ENCODE data around the gene CKS1B. TPM values are rescaled to one million over a fixed set of nuclear protein-coding genes. Genes with fewer than 3 reads are reported as not detected.

CKS1B gene
- total and polyA plus RNA-seq, 4 donors: 32.4 to 57.9 (median 44.4) TPM

- TF ChIP-seq, protein P1, sequence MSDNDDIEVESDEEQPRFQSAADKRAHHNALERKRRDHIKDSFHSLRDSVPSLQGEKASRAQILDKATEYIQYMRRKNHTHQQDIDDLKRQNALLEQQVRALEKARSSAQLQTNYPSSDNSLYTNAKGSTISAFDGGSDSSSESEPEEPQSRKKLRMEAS (IDR thresholded peaks at IDR 0.05): peak; percentile 36
- peak; percentile 76 for TF ChIP-seq NR2F2 (IDR thresholded peaks at IDR 0.05)
Measured at GRCh38 chr1:155000726-155001424, 26.4 kb downstream of the CKS1B start (continued).

- peak overlapping the region; percentile 96 to 97 for H3K27ac ChIP-seq (ENCODE audit: low read depth in 1 of 2, low read length in 2 of 2)
- DNase-seq (ENCODE audit: low spot score): no peak
- WGBS: 0% methylated on average over 11 of the region's 11 CpGs
- H3K27me3 ChIP-seq (ENCODE audit: control insufficient read depth in 4 of 4, insufficient read depth in 4 of 4, low read length in 3 of 4): no peaks in the 10 kb centered on the region
- H3K4me3 ChIP-seq (ENCODE audit: low read depth in 1 of 3, low read length in 3 of 3): peak overlapping the region; percentile 73 to 74 (median 73)
- TF ChIP-seq, protein P2, sequence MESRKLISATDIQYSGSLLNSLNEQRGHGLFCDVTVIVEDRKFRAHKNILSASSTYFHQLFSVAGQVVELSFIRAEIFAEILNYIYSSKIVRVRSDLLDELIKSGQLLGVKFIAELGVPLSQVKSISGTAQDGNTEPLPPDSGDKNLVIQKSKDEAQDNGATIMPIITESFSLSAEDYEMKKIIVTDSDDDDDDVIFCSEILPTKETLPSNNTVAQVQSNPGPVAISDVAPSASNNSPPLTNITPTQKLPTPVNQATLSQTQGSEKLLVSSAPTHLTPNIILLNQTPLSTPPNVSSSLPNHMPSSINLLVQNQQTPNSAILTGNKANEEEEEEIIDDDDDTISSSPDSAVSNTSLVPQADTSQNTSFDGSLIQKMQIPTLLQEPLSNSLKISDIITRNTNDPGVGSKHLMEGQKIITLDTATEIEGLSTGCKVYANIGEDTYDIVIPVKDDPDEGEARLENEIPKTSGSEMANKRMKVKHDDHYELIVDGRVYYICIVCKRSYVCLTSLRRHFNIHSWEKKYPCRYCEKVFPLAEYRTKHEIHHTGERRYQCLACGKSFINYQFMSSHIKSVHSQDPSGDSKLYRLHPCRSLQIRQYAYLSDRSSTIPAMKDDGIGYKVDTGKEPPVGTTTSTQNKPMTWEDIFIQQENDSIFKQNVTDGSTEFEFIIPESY (IDR thresholded peaks at IDR 0.05): no peak
- TF ChIP-seq JUND (IDR thresholded peaks at IDR 0.05): no peak
- no peak for TF ChIP-seq FOXA1 (IDR thresholded peaks at IDR 0.05)
- TF ChIP-seq RAD21 (IDR thresholded peaks at IDR 0.05): no peak
- no peak for TF ChIP-seq YY1 (IDR thresholded peaks at IDR 0.05)
- no peak for TF ChIP-seq GABPA (IDR thresholded peaks at IDR 0.05 in 1 of 2, conservative IDR thresholded peaks at IDR 0.05 in 1 of 2)
- H3K9ac ChIP-seq (ENCODE audit: low read depth in 1 of 2, low read length in 2 of 2): peak overlapping the region; percentile 71 to 87
- H3K9me3 ChIP-seq (ENCODE audit: control insufficient read depth in 4 of 4, low read length in 3 of 4): no peaks in the 10 kb centered on the region
- peaks cover 13 to 48% (median 39%) of the 10 kb centered on the region in 4 donors for H3K4me1 ChIP-seq (ENCODE audit: control insufficient read depth in 4 of 4, insufficient read depth in 4 of 4, low read length in 3 of 4)
- no peaks in the 10 kb centered on the region for H3K36me3 ChIP-seq (ENCODE audit: control insufficient read depth in 4 of 4, insufficient read depth in 3 of 4, low read depth in 1 of 4, low read length in 3 of 4)
Measured at GRCh38 chr1:155001425-155001674, 26.9 kb downstream of the CKS1B start.

GRCh38 chr1:155001675-155002463 lies 27.4 kb downstream of the CKS1B start:
- Histone ChIP-seq H3K36me3 (ENCODE audit: control insufficient read depth in 4 of 4, insufficient read depth in 3 of 4, low read depth in 1 of 4, low read length in 3 of 4) (no peaks in the 10 kb centered on the region), H3K27ac (ENCODE audit: low read depth in 1 of 2, low read length in 2 of 2) (peak overlapping the region; percentile 96 to 97), H3K9ac (ENCODE audit: low read depth in 1 of 2, low read length in 2 of 2) (peak overlapping the region; percentile 36 to 87), H3K4me1 (ENCODE audit: control insufficient read depth in 4 of 4, insufficient read depth in 4 of 4, low read length in 3 of 4) (peaks cover 18 to 53% (median 44%) of the 10 kb centered on the region in 4 donors), H3K4me3 (ENCODE audit: low read depth in 1 of 3, low read length in 3 of 3) (peak overlapping the region; percentile 73 to 80 (median 73)), H3K27me3 (ENCODE audit: control insufficient read depth in 4 of 4, insufficient read depth in 4 of 4, low read length in 3 of 4) (no peaks in the 10 kb centered on the region), H3K9me3 (ENCODE audit: control insufficient read depth in 4 of 4, low read length in 3 of 4) (no peaks in the 10 kb centered on the region)
- DNase-seq (ENCODE audit: low spot score): peak; percentile 99
- WGBS: under 1% methylated on average over 38 of the region's 38 CpGs
- TF ChIP-seq JUND (IDR thresholded peaks at IDR 0.05) (no peak), NR2F2 (IDR thresholded peaks at IDR 0.05) (peak; percentile 38), RAD21 (IDR thresholded peaks at IDR 0.05) (peak in 1 of 2 donors; percentile 24), FOXA1 (IDR thresholded peaks at IDR 0.05) (no peak), RXRA (IDR thresholded peaks at IDR 0.05) (peak in 1 of 2 donors; percentile 48), ATF3 (IDR thresholded peaks at IDR 0.05) (no peak), EGR1 (IDR thresholded peaks at IDR 0.05; ENCODE audit: low read depth in 2 of 2) (peak in 1 of 2 donors; percentile 63), SP1 (IDR thresholded peaks at IDR 0.05) (peak; percentile 79), GABPA (IDR thresholded peaks at IDR 0.05 in 1 of 2, conservative IDR thresholded peaks at IDR 0.05 in 1 of 2) (peak in 1 of 2 donors; percentile 46), HNF4A (conservative IDR thresholded peaks at IDR 0.05) (peak in 1 of 2 donors; percentile 19), TAF1 (conservative IDR thresholded peaks at IDR 0.05) (no peak), FOXA2 (IDR thresholded peaks at IDR 0.05) (no peak), YY1 (IDR thresholded peaks at IDR 0.05) (no peak), HNF4G (IDR thresholded peaks at IDR 0.05) (no peak)
- TF ChIP-seq, protein P2 (IDR thresholded peaks at IDR 0.05): no peak
- TF ChIP-seq, protein P1 (IDR thresholded peaks at IDR 0.05): no peak
- TF ChIP-seq, protein P3, sequence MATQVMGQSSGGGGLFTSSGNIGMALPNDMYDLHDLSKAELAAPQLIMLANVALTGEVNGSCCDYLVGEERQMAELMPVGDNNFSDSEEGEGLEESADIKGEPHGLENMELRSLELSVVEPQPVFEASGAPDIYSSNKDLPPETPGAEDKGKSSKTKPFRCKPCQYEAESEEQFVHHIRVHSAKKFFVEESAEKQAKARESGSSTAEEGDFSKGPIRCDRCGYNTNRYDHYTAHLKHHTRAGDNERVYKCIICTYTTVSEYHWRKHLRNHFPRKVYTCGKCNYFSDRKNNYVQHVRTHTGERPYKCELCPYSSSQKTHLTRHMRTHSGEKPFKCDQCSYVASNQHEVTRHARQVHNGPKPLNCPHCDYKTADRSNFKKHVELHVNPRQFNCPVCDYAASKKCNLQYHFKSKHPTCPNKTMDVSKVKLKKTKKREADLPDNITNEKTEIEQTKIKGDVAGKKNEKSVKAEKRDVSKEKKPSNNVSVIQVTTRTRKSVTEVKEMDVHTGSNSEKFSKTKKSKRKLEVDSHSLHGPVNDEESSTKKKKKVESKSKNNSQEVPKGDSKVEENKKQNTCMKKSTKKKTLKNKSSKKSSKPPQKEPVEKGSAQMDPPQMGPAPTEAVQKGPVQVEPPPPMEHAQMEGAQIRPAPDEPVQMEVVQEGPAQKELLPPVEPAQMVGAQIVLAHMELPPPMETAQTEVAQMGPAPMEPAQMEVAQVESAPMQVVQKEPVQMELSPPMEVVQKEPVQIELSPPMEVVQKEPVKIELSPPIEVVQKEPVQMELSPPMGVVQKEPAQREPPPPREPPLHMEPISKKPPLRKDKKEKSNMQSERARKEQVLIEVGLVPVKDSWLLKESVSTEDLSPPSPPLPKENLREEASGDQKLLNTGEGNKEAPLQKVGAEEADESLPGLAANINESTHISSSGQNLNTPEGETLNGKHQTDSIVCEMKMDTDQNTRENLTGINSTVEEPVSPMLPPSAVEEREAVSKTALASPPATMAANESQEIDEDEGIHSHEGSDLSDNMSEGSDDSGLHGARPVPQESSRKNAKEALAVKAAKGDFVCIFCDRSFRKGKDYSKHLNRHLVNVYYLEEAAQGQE (IDR thresholded peaks at IDR 0.05): no peak
- TF ChIP-seq, protein P4, sequence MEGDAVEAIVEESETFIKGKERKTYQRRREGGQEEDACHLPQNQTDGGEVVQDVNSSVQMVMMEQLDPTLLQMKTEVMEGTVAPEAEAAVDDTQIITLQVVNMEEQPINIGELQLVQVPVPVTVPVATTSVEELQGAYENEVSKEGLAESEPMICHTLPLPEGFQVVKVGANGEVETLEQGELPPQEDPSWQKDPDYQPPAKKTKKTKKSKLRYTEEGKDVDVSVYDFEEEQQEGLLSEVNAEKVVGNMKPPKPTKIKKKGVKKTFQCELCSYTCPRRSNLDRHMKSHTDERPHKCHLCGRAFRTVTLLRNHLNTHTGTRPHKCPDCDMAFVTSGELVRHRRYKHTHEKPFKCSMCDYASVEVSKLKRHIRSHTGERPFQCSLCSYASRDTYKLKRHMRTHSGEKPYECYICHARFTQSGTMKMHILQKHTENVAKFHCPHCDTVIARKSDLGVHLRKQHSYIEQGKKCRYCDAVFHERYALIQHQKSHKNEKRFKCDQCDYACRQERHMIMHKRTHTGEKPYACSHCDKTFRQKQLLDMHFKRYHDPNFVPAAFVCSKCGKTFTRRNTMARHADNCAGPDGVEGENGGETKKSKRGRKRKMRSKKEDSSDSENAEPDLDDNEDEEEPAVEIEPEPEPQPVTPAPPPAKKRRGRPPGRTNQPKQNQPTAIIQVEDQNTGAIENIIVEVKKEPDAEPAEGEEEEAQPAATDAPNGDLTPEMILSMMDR (IDR thresholded peaks at IDR 0.05; ENCODE audit: low read depth, low read length, missing input control): peak; percentile 16
